ENCODE results near the gene CATSPER1.

DNA sequence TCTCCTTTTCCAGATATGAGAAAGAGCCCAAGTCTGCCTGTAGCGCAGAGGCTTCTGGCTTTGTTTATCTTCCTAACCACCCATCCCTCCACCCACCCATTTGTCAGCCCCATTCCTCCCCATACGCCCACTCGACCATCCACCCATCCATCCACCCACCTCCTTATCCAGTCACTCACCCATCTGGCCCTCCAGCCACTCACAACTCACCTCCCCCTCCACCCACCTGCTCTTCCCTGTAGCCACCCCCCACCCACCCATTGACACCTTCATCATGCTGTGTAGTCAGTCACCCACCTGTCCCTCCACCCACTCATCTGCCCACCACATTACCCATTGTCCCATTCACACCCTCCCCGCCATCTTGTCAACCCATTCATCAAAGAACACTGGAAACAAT is 9.0 kb downstream of the CATSPER1 start:
- TF ChIP-seq, protein P1, sequence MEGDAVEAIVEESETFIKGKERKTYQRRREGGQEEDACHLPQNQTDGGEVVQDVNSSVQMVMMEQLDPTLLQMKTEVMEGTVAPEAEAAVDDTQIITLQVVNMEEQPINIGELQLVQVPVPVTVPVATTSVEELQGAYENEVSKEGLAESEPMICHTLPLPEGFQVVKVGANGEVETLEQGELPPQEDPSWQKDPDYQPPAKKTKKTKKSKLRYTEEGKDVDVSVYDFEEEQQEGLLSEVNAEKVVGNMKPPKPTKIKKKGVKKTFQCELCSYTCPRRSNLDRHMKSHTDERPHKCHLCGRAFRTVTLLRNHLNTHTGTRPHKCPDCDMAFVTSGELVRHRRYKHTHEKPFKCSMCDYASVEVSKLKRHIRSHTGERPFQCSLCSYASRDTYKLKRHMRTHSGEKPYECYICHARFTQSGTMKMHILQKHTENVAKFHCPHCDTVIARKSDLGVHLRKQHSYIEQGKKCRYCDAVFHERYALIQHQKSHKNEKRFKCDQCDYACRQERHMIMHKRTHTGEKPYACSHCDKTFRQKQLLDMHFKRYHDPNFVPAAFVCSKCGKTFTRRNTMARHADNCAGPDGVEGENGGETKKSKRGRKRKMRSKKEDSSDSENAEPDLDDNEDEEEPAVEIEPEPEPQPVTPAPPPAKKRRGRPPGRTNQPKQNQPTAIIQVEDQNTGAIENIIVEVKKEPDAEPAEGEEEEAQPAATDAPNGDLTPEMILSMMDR (IDR thresholded peaks at IDR 0.05; ENCODE audit: insufficient read depth, low read depth, low read length) = no peak
- no peak for TF ChIP-seq EZH2 (IDR thresholded peaks at IDR 0.05; ENCODE audit: insufficient read depth, low read length)

Data from astrocyte (in vitro differentiated cells and primary cell).